IPS DF 6.9 (cell line): ENCODE results near the gene RNLS.

ENCODE experiments used
- DNase-seq: peaks from one replicate; pipeline ENCODE4 v3.0.0-alpha.2; 2013; ENCODE audit warnings: low read depth, low spot score
- H3K27ac ChIP-seq: one replicate; pipeline ENCODE4 v1.5.1; 2013; ENCODE audit warnings: low read length, control low read depth
- H3K27me3 ChIP-seq: 2 replicates; pipeline ENCODE4 v1.6.1; 2013; ENCODE audit warnings: mild to moderate bottlenecking, low read length; ENCODE audit not compliant: control insufficient read depth, insufficient read depth
- H3K36me3 ChIP-seq: 2 replicates; pipeline ENCODE4 v1.6.1; 2013; ENCODE audit warnings: low read length; ENCODE audit not compliant: control insufficient read depth, insufficient read depth
- H3K4me1 ChIP-seq: 2 replicates; pipeline ENCODE4 v1.6.1; 2013; ENCODE audit warnings: low read length; ENCODE audit not compliant: control insufficient read depth, insufficient read depth
- H3K4me3 ChIP-seq: 2 replicates; pipeline ENCODE4 v1.5.1; 2013; ENCODE audit warnings: mild to moderate bottlenecking, low read length
- H3K9me3 ChIP-seq: 2 replicates; pipeline ENCODE4 v1.6.1; 2013; ENCODE audit warnings: low read length, inconsistent platforms; ENCODE audit not compliant: control insufficient read depth, insufficient read depth
- WGBS: extraction: QIAGEN DNeasy Blood & Tissue Kit; methylation state at CpG from one replicate; pipeline ENCODE4 v1.1.7; 2013; ENCODE audit warnings: mixed read lengths, missing lambda C conversion rate; ENCODE audit not compliant: insufficient read length, insufficient coverage; 5-methylcytosine and 5-hydroxymethylcytosine counted together

RNLS gene

GRCh38 chr10:88413412-88413811, 169.7 kb downstream of the RNLS start:
- H3K27ac ChIP-seq, result no peak overlapping the region
- no peak overlapping the region for H3K4me3 ChIP-seq
- no peak for DNase-seq
- no peaks in the 10 kb centered on the region for H3K36me3 ChIP-seq
- H3K27me3 ChIP-seq, result no peaks in the 10 kb centered on the region
- H3K9me3 ChIP-seq, result no peaks in the 10 kb centered on the region
- H3K4me1 ChIP-seq, result peaks cover 2% of the 10 kb centered on the region; the same call in 1 of the 2 replicates
- no CpG with 5 or more reads among the region's 3 CpGs for WGBS

GRCh38 chr10:88411772-88412349, 171.3 kb downstream of the RNLS start:
- no peaks in the 10 kb centered on the region for H3K9me3 ChIP-seq
- no peak overlapping the region for H3K27ac ChIP-seq
- no peaks in the 10 kb centered on the region for H3K36me3 ChIP-seq
- H3K4me1 ChIP-seq, result peaks cover 2% of the 10 kb centered on the region; the same call in 1 of the 2 replicates
- no peak for DNase-seq
- no peaks in the 10 kb centered on the region for H3K27me3 ChIP-seq
- H3K4me3 ChIP-seq, result no peak overlapping the region
- WGBS, result no CpG with 5 or more reads among the region's 6 CpGs

DNA sequence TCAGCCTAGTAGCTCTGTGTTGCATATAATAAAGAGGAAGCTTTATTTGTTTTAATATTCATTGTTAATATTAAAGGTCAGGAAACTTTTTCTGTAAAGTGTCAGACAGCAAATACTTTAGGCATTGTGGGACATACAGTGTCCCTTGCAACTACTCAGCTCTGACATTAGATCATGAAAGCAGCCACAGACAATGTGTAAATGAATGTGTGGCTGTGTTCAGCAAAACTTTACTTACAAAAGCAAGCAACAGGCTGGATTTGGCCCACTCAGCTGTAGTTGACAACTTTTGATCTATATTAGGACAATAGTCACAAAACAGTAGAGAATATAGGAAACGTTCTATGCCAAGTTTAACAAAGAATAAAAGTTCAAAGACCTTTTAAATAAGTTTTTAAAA, 173.3 kb downstream of the RNLS start:
- Histone ChIP-seq H3K4me1 (no peaks in the 10 kb centered on the region), H3K9me3 (no peaks in the 10 kb centered on the region), H3K4me3 (no peak overlapping the region), H3K27me3 (no peaks in the 10 kb centered on the region), H3K36me3 (no peaks in the 10 kb centered on the region), H3K27ac (no peak overlapping the region)
- WGBS, result no CpG with 5 or more reads among the region's 1 CpG
- no peak for DNase-seq

DNA sequence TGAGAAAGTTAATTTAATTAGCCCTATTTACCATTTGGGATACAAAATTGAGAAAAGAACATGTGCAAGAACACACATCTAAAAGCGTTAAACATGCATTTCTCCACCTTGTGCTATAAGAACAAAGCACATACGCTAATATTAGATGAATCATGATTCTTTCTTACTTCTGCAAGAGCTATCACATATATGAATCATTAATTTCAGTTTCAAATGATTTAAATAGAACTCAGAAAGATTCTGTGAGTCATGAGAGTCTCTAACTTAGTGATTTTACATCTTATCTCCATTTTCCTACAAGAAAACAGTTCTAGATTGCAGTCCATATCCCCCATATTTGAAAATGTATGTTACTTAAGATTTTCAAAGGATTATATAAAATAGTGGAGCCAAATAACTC, 173.9 kb downstream of the RNLS start:
- Histone ChIP-seq H3K4me3 (no peak overlapping the region), H3K36me3 (no peaks in the 10 kb centered on the region), H3K9me3 (no peaks in the 10 kb centered on the region), H3K27ac (no peak overlapping the region), H3K27me3 (no peaks in the 10 kb centered on the region), H3K4me1 (no peaks in the 10 kb centered on the region)
- WGBS, result no CpG with 5 or more reads among the region's 2 CpGs
- no peak for DNase-seq

- Histone ChIP-seq H3K4me1 (no peaks in the 10 kb centered on the region), H3K9me3 (no peaks in the 10 kb centered on the region), H3K36me3 (no peaks in the 10 kb centered on the region), H3K27me3 (no peaks in the 10 kb centered on the region), H3K4me3 (no peak overlapping the region), H3K27ac (no peak overlapping the region)
- WGBS, result no CpG with 5 or more reads among the region's 2 CpGs
- DNase-seq, result no peak
Observed at GRCh38 chr10:88408096-88408495, 175.0 kb downstream of the RNLS start.

- DNase-seq, result no peak
- H3K36me3 ChIP-seq, result no peaks in the 10 kb centered on the region
Observed at GRCh38 chr10:88404133-88404532, 179.0 kb downstream of the RNLS start.

GRCh38 chr10:88401671-88402347, 181.3 kb downstream of the RNLS start:
- no peaks in the 10 kb centered on the region for H3K27me3 ChIP-seq
- no peaks in the 10 kb centered on the region for H3K9me3 ChIP-seq
- no peak for DNase-seq
- no peaks in the 10 kb centered on the region for H3K36me3 ChIP-seq
- no CpG with 5 or more reads among the region's 2 CpGs for WGBS
- H3K27ac ChIP-seq, result no peak overlapping the region
- H3K4me3 ChIP-seq, result no peak overlapping the region
- no peaks in the 10 kb centered on the region for H3K4me1 ChIP-seq

More at GRCh38 chr10:88404133-88404532, 179.0 kb downstream of the RNLS start:
- WGBS, result no CpG with 5 or more reads among the region's 2 CpGs
- no peaks in the 10 kb centered on the region for H3K9me3 ChIP-seq
- no peaks in the 10 kb centered on the region for H3K27me3 ChIP-seq
- no peak overlapping the region for H3K27ac ChIP-seq
- H3K4me3 ChIP-seq, result no peak overlapping the region
- H3K4me1 ChIP-seq, result no peaks in the 10 kb centered on the region

GRCh38 chr10:88399240-88399639, 183.9 kb downstream of the RNLS start:
- no CpG with 5 or more reads among the region's 3 CpGs for WGBS
- no peak overlapping the region for H3K4me3 ChIP-seq
- DNase-seq, result no peak
- no peak overlapping the region for H3K27ac ChIP-seq
- no peaks in the 10 kb centered on the region for H3K9me3 ChIP-seq
- no peaks in the 10 kb centered on the region for H3K36me3 ChIP-seq
- H3K27me3 ChIP-seq, result no peaks in the 10 kb centered on the region
- no peaks in the 10 kb centered on the region for H3K4me1 ChIP-seq

DNA sequence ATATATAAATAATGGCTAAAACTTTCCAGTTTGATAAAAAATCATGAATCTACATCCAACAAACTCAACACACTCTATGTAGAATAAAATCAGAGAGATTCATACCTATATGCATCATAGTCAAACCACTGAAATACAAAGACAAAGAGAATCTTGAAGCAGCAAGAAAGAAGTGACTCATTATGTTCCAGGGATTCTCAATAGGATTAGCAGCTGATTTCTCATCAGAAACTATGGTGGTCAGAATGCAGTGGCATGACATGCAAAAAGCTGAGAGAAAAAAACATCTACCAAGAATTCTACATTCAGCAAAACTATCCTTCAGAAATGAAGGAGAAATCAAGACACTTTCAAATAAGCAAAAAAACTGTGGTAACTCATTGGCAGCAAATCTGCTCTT, 187.4 kb downstream of the RNLS start:
- Histone ChIP-seq H3K4me3 (no peak overlapping the region), H3K36me3 (no peaks in the 10 kb centered on the region), H3K4me1 (no peaks in the 10 kb centered on the region), H3K27me3 (no peaks in the 10 kb centered on the region), H3K27ac (no peak overlapping the region), H3K9me3 (no peaks in the 10 kb centered on the region)
- no peak for DNase-seq

DNA sequence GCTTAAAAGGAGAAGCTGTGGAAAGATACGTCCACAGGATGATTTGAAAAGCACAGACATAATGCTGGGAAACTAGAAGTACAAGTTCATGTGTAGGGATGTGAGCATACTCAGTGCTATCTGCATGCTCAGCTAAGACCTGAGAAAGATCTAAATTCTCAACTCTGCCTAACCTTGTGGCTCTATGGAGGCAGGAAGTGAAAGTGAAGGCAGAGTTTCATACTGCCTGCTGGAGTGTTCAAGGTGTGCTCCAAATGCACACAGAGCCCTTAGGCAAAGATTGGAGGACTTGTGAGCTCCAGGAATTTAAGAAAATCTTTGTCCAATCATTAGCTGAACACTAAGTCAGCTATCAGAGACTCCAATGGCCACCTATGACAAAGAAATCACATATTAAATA, 190.9 kb downstream of the RNLS start:
- H3K9me3 ChIP-seq, result no peaks in the 10 kb centered on the region
- WGBS, result no CpG with 5 or more reads among the region's 1 CpG
- 0 out of 2 replicates have a peak, but pooled peaks cover 1% of the 10 kb centered on the region for H3K4me1 ChIP-seq
- H3K4me3 ChIP-seq, result no peak overlapping the region
- no peaks in the 10 kb centered on the region for H3K36me3 ChIP-seq
- no peak overlapping the region for H3K27ac ChIP-seq
- DNase-seq, result no peak
- H3K27me3 ChIP-seq, result no peaks in the 10 kb centered on the region

- WGBS, result no CpG with 5 or more reads among the region's 4 CpGs
- no peak for DNase-seq
- H3K36me3 ChIP-seq, result no peaks in the 10 kb centered on the region
- no peaks in the 10 kb centered on the region for H3K9me3 ChIP-seq
- no peaks in the 10 kb centered on the region for H3K27me3 ChIP-seq
- H3K27ac ChIP-seq, result no peak overlapping the region
- H3K4me3 ChIP-seq, result no peak overlapping the region
- 0 out of 2 replicates have a peak, but pooled peaks cover 1% of the 10 kb centered on the region for H3K4me1 ChIP-seq
Observed at GRCh38 chr10:88390041-88390440, 193.1 kb downstream of the RNLS start.
